AG04450 (cell line): ENCODE measurements around the gene HLA-DMB. TPM values are rescaled to one million over a fixed set of nuclear protein-coding genes. Genes with fewer than 3 reads are reported as not detected.
"Not testable (repeated sequence)": the region's sequence is repeated elsewhere in the genome, so short reads cannot be mapped to it uniquely, and the experiment has no call there.

Source experiments
- CTCF ChIA-PET: fragments of 300-600, 350-600 bp; formaldehyde crosslinking; extraction: SDS; loops from one replicate; lab custom pipeline; 2022; ENCODE audit warnings: antibody characterized with exemption, inconsistent platforms; lab: Charles Lee
- POLR2A ChIA-PET: fragments of 350-600 bp; formaldehyde crosslinking; extraction: SDS; loops from one replicate; lab custom pipeline; 2021; ENCODE audit warnings: antibody characterized with exemption, inconsistent platforms; lab: Yijun Ruan, JAX
- DNase-seq: peaks from one replicate; pipeline ENCODE4 v3.0.0-alpha.2; 2011; ENCODE audit warnings: low read depth, low spot score
- H3K27ac ChIP-seq: one replicate; pipeline ENCODE4 v1.5.1; 2012; ENCODE audit warnings: low read depth, low read length, control low read depth
- H3K27me3 ChIP-seq: one replicate; pipeline ENCODE4 v1.6.0; 2012; ENCODE audit warnings: low read length; ENCODE audit not compliant: control insufficient read depth, insufficient read depth
- H3K4me3 ChIP-seq: 2 replicates; pipeline ENCODE4 v1.5.1; 2011; ENCODE audit warnings: mild to moderate bottlenecking, low read depth, low read length, control low read depth
- H3K9me3 ChIP-seq: 2 replicates; pipeline ENCODE4 v1.5.1; 2012; ENCODE audit warnings: low read length; ENCODE audit not compliant: control insufficient read depth, insufficient read depth
- CTCF ChIP-seq: IDR thresholded peaks from 2 replicates; pipeline ENCODE4 v1.5.1; 2011; ENCODE audit warnings: low read depth, low read length, control low read depth, inconsistent platforms
- polyA plus RNA-seq: library from polyadenylated mRNA; depleted of rRNA; stranded (reverse); fragments of >200 nt; gene quantifications from 2 replicates; pipeline ENCODE4 v1.2.3, GENCODE V29; 2011

The HLA-DMB gene
- polyA plus RNA-seq, 1 experiment, result 0.12 TPM

- POLR2A ChIA-PET, result interaction anchor here (1.0 to 1.9 kb wide), 2 partner anchors 28 to 264 kb away, joined by 3 to 7 read pairs; no protein-coding TSS in a partner anchor
- no peak for TF ChIP-seq CTCF
These were observed 3.2 kb upstream of the HLA-DMB start for GRCh38 chr6:32943864-32944649.

GRCh38 chr6:32942555-32943123, 1.8 kb upstream of the HLA-DMB start:
- H3K9me3 ChIP-seq, DNase-seq, H3K27me3 ChIP-seq, H3K27ac ChIP-seq, H3K4me3 ChIP-seq: not testable (repeated sequence)
- POLR2A ChIA-PET, result interaction anchor here (1.0 to 1.9 kb wide), 3 partner anchors 10 to 265 kb away, joined by 3 to 7 read pairs (median 3); partner anchors contain the start of gene HLA-DMA
- CTCF ChIA-PET, result interaction anchor here (0.6 to 4.6 kb wide), 7 partner anchors 9 to 74 kb away, joined by 3 to 87 read pairs (median 9); partner anchors contain the start of gene HLA-DMA

More at GRCh38 chr6:32943864-32944649, 3.2 kb upstream of the HLA-DMB start:
- H3K27ac ChIP-seq, result no peak overlapping the region
- no peaks in the 10 kb centered on the region for H3K27me3 ChIP-seq
- H3K4me3 ChIP-seq, result no peak overlapping the region
- no peaks in the 10 kb centered on the region for H3K9me3 ChIP-seq
- CTCF ChIA-PET, result interaction anchor here (0.6 to 4.6 kb wide), 7 partner anchors 9 to 231 kb away, joined by 4 to 87 read pairs (median 9); partner anchors contain the start of gene HLA-DMA
- no peak for DNase-seq

GRCh38 chr6:32941214-32941768, 463 bp upstream of the HLA-DMB start:
- DNase-seq, result no peak
- ChIA-PET POLR2A (interaction anchor here (4.4 kb wide), 1 partner anchor 30 kb away, joined by 27 read pairs; no protein-coding TSS in a partner anchor), CTCF (interaction anchor here (2.8 to 4.6 kb wide), 3 partner anchors 8 to 44 kb away, joined by 18 to 87 read pairs (median 41); partner anchors contain the start of gene HLA-DMA)
- Histone ChIP-seq H3K9me3 (no peaks in the 10 kb centered on the region), H3K27ac (no peak overlapping the region), H3K4me3 (no peak overlapping the region), H3K27me3 (peaks cover 16% of the 10 kb centered on the region)
- no peak for TF ChIP-seq CTCF

GRCh38 chr6:32938494-32938893, 2.3 kb downstream of the HLA-DMB start:
- Histone ChIP-seq H3K4me3 (no peak overlapping the region), H3K27ac (no peak overlapping the region), H3K9me3 (no peaks in the 10 kb centered on the region), H3K27me3 (peaks cover 23% of the 10 kb centered on the region)
- ChIA-PET POLR2A (interaction anchor here (4.4 kb wide), 1 partner anchor 33 kb away, joined by 27 read pairs; no protein-coding TSS in a partner anchor), CTCF (interaction anchor here (0.9 to 2.6 kb wide), 4 partner anchors 15 to 53 kb away, joined by 3 to 22 read pairs (median 6); partner anchors contain the start of gene HLA-DMA)
- TF ChIP-seq CTCF, result no peak
- DNase-seq, result no peak

GRCh38 chr6:32937230-32937633, 3.6 kb downstream of the HLA-DMB start:
- no peak for TF ChIP-seq CTCF
- CTCF ChIA-PET, result interaction anchor here (0.9 to 3.3 kb wide), 3 partner anchors 16 to 51 kb away, joined by 3 to 21 read pairs (median 5); partner anchors contain the start of gene HLA-DMA

More at GRCh38 chr6:32937230-32937633, 3.6 kb downstream of the HLA-DMB start:
- H3K9me3 ChIP-seq, result no peaks in the 10 kb centered on the region
- peaks cover 23% of the 10 kb centered on the region for H3K27me3 ChIP-seq
- no peak overlapping the region for H3K27ac ChIP-seq
- POLR2A ChIA-PET, result no interaction called here
- H3K4me3 ChIP-seq, result no peak overlapping the region
- no peak for DNase-seq
